ENCODE data around the gene NCOR2. TPM values are rescaled to one million over a fixed set of nuclear protein-coding genes. Genes with fewer than 3 reads are reported as not detected.

NCOR2 gene
- total and polyA plus RNA-seq, 2 of the 4 experiments (the other 2 are of a cell fraction) = 12.9 to 40.8 TPM

GRCh38 chr12:124548854-124549378, 18.5 kb downstream of the NCOR2 start (continued):
- no peak for TF ChIP-seq FOS (IDR thresholded peaks at IDR 0.05; ENCODE audit: low read depth, low read length)

DNA sequence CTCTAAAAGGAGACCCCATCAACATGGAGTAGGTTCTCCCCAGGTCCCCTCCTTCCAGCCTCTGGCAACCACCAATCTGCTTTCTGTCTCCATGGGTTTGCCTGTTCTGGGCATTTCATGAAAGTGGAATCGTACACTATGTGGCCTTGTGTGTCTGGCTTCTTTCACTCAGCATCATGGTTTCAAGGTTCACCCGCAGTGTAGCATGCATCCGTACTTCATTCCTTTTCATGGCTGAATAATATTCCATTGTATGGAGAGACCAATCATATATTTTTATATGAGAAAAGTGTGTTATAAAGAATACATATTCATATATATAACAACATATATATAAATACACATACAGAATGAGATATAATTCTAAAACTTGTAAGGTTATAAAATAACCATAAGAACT, 19.8 kb downstream of the NCOR2 start:
- Histone ChIP-seq H3K4ac (ENCODE audit: low read depth, low read length) (no peak overlapping the region), H3K56ac (ENCODE audit: extremely low read depth, insufficient read depth, low read length) (no peak overlapping the region), H2BK20ac (ENCODE audit: low read depth, low read length) (no peak overlapping the region), H3K79me1 (ENCODE audit: low read depth in 1 of 2, low read length in 2 of 2) (peaks cover 17 to 94% of the 10 kb centered on the region in 2 experiments), H3K4me2 (ENCODE audit: low read depth, low read length) (no peak overlapping the region), H2BK5ac (ENCODE audit: low read depth, low read length, poor library complexity, severe bottlenecking) (no peak overlapping the region), H2AK5ac (ENCODE audit: low read depth, low read length) (no peak overlapping the region), H3K4me1 (ENCODE audit: control insufficient read depth, insufficient read depth, low read length) (peaks cover 33% of the 10 kb centered on the region), H3K4me3 (ENCODE audit: insufficient read depth, low read depth, low read length) (no peak overlapping the region), H2BK120ac (ENCODE audit: low read depth, low read length) (no peak overlapping the region), H3K36me3 (ENCODE audit: control insufficient read depth, insufficient read depth, low read length) (no peaks in the 10 kb centered on the region), H4K8ac (ENCODE audit: low read depth in 2 of 2, low read length in 2 of 2) (no peak overlapping the region), H3K23ac (ENCODE audit: low read depth, low read length) (no peak overlapping the region), H4K91ac (ENCODE audit: insufficient read depth, low read depth, low read length) (no peak overlapping the region), H2BK15ac (ENCODE audit: low read depth, low read length) (no peak overlapping the region), H4K20me1 (ENCODE audit: insufficient read depth, low read length) (peaks cover 98% of the 10 kb centered on the region), H3K9ac (ENCODE audit: low read depth, low read length) (no peak overlapping the region), H4K5ac (ENCODE audit: low read depth, low read length) (no peak overlapping the region), H2AFZ (replicated peaks; ENCODE audit: low read length, poor library complexity) (no peak overlapping the region), H3K9me1 (ENCODE audit: insufficient read depth, low read length) (peaks cover 10% of the 10 kb centered on the region; the same call in 1 of the 2 replicates), H3K27ac (ENCODE audit: insufficient read depth, low read length) (no peak overlapping the region), H3K18ac (ENCODE audit: low read depth, low read length) (no peak overlapping the region), H3K27me3 (ENCODE audit: control insufficient read depth, insufficient read depth, low read length) (no peaks in the 10 kb centered on the region), H2AK9ac (replicated peaks; ENCODE audit: low read depth, low read length, poor library complexity) (no peak overlapping the region), H3K14ac (replicated peaks; ENCODE audit: low read depth, low read length) (no peak overlapping the region), H3K9me3 (ENCODE audit: control insufficient read depth, insufficient read depth, low read length) (no peaks in the 10 kb centered on the region)
- no peak for DNase-seq
- no peak for TF ChIP-seq CHD1 (IDR thresholded peaks at IDR 0.05; ENCODE audit: low read depth, low read length)
- TF ChIP-seq CEBPB (IDR thresholded peaks at IDR 0.05; ENCODE audit: low read depth, low read length) = no peak
- no peak for TF ChIP-seq RCOR1 (IDR thresholded peaks at IDR 0.05; ENCODE audit: insufficient replicate concordance, low read length)
- TF ChIP-seq SMC3 (IDR thresholded peaks at IDR 0.05; ENCODE audit: low read depth, low read length) = no peak
- TF ChIP-seq, protein P1, sequence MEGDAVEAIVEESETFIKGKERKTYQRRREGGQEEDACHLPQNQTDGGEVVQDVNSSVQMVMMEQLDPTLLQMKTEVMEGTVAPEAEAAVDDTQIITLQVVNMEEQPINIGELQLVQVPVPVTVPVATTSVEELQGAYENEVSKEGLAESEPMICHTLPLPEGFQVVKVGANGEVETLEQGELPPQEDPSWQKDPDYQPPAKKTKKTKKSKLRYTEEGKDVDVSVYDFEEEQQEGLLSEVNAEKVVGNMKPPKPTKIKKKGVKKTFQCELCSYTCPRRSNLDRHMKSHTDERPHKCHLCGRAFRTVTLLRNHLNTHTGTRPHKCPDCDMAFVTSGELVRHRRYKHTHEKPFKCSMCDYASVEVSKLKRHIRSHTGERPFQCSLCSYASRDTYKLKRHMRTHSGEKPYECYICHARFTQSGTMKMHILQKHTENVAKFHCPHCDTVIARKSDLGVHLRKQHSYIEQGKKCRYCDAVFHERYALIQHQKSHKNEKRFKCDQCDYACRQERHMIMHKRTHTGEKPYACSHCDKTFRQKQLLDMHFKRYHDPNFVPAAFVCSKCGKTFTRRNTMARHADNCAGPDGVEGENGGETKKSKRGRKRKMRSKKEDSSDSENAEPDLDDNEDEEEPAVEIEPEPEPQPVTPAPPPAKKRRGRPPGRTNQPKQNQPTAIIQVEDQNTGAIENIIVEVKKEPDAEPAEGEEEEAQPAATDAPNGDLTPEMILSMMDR (conservative IDR thresholded peaks at IDR 0.05; ENCODE audit: low read depth, low read length) = no peak
- no peak for TF ChIP-seq RAD21 (IDR thresholded peaks at IDR 0.05; ENCODE audit: low read length)
- no peak for TF ChIP-seq MXI1 (IDR thresholded peaks at IDR 0.05; ENCODE audit: borderline replicate concordance, low read depth, low read length)
- no peak for TF ChIP-seq BHLHE40 (IDR thresholded peaks at IDR 0.05; ENCODE audit: low read depth, low read length)
- no peak for TF ChIP-seq MAFK (IDR thresholded peaks at IDR 0.05; ENCODE audit: low read depth, low read length)
- TF ChIP-seq USF2 (IDR thresholded peaks at IDR 0.05; ENCODE audit: low read depth, low read length) = no peak
- no peak for TF ChIP-seq MAZ (IDR thresholded peaks at IDR 0.05; ENCODE audit: borderline replicate concordance, low read depth, low read length)
- BruUV-seq (replicated peaks) = no TSS peak
- in situ Hi-C loops (cut with MboI; ENCODE audit: low sequenced_read_pairs) (no loop called here), dilution Hi-C loops (cut with HindIII; ENCODE audit: low sequenced_read_pairs, unreplicated experiment) (no loop called here), intact Hi-C loops (cut with micrococcal nuclease) (no loop called here)
- ATAC-seq (ENCODE audit: low read depth) = no peak
- no CpG with 5 or more reads among the region's 3 CpGs for WGBS, 2 experiments (ENCODE audit: extremely low coverage in 2 of 2, insufficient read length in 1 of 2)
- ChIA-PET CTCF (no interaction called here), POLR2A (ENCODE audit: unreplicated experiment) (no interaction called here)

All from IMR-90 (cell line).